Brain microvascular endothelial cell (primary cell): ENCODE results near the gene NRBP1.
A peak's percentile ranks its signal among the peaks of the same experiment; 100 is the strongest.

Experiments used
- DNase-seq: peaks from one replicate; pipeline ENCODE4 v3.0.0-alpha.2; 2020
- H3K27ac ChIP-seq: fragments of 250-450 bp; sonication (Bioruptor Pico); 2 replicates; pipeline ENCODE4 v1.5.1; 2020; ENCODE audit warnings: mild to moderate bottlenecking, moderate library complexity
- H3K27me3 ChIP-seq: fragments of 250-450 bp; sonication (Bioruptor Pico); replicated peaks from 2 replicates; pipeline ENCODE4 v1.5.1; 2020; ENCODE audit warnings: mild to moderate bottlenecking
- H3K36me3 ChIP-seq: fragments of 250-450 bp; sonication (Bioruptor Pico); replicated peaks from 2 replicates; pipeline ENCODE4 v1.5.1; 2020; ENCODE audit warnings: mild to moderate bottlenecking
- H3K4me3 ChIP-seq: 2 replicates; pipeline ENCODE4 v1.5.1; 2011; ENCODE audit warnings: low read depth, mild to moderate bottlenecking, control low read depth, low read length, moderate library complexity
- in situ Hi-C: cut with HindIII; loops from 2 replicates; pipeline ENCODE4 v1.10.0; 2017; ENCODE audit warnings: low sequenced_read_pairs, low pct_ligation_motif_present
- TF ChIP-seq, protein P1 (sequence below): IDR thresholded peaks from 2 replicates; pipeline ENCODE4 v1.5.1; 2011; ENCODE audit warnings: low read depth, mild to moderate bottlenecking, moderate library complexity, low read length, control low read depth, inconsistent platforms; ENCODE audit errors: missing control alignments

NRBP1 gene

DNA sequence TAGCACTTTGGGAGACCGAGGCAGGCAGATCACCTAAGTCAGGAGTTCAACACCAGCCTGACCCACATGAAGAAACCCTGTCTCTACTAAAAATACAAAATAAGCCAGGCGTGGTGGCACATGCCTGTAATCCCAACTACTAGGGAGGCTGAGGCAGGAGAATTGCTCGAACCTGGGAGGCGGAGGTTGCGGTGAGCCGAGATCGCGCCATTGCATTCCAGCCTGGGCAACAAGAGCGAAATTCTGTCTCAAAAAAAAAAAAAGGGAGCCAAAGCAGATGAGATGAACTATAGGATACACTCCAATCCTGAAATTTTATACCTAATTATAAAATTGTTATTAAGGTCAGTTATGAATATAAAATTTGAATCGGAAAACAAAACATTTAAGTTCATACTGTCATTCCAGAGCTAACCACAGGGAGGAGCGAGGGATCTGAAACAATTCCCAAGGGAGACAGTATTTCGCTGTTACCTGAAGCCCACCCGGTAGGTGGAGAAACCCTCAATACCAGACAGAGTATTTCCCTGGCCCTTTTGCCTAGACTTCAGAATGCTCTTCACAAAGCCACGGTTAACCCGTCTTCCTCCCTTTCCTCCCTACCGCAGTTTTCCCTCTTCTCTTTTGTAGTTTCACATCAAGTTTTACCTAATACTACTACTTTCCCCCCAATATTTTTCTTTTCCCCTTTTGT is 20.5 kb upstream of the NRBP1 start:
- DNase-seq = no peak
- Histone ChIP-seq H3K36me3 (peaks cover 5% of the 10 kb centered on the region), H3K4me3 (peak overlapping the region; percentile 87), H3K27me3 (no peaks in the 10 kb centered on the region), H3K27ac (no peak overlapping the region)
- TF ChIP-seq, protein P1, sequence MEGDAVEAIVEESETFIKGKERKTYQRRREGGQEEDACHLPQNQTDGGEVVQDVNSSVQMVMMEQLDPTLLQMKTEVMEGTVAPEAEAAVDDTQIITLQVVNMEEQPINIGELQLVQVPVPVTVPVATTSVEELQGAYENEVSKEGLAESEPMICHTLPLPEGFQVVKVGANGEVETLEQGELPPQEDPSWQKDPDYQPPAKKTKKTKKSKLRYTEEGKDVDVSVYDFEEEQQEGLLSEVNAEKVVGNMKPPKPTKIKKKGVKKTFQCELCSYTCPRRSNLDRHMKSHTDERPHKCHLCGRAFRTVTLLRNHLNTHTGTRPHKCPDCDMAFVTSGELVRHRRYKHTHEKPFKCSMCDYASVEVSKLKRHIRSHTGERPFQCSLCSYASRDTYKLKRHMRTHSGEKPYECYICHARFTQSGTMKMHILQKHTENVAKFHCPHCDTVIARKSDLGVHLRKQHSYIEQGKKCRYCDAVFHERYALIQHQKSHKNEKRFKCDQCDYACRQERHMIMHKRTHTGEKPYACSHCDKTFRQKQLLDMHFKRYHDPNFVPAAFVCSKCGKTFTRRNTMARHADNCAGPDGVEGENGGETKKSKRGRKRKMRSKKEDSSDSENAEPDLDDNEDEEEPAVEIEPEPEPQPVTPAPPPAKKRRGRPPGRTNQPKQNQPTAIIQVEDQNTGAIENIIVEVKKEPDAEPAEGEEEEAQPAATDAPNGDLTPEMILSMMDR = peak; percentile 70
- in situ Hi-C loops = no loop called here

DNA sequence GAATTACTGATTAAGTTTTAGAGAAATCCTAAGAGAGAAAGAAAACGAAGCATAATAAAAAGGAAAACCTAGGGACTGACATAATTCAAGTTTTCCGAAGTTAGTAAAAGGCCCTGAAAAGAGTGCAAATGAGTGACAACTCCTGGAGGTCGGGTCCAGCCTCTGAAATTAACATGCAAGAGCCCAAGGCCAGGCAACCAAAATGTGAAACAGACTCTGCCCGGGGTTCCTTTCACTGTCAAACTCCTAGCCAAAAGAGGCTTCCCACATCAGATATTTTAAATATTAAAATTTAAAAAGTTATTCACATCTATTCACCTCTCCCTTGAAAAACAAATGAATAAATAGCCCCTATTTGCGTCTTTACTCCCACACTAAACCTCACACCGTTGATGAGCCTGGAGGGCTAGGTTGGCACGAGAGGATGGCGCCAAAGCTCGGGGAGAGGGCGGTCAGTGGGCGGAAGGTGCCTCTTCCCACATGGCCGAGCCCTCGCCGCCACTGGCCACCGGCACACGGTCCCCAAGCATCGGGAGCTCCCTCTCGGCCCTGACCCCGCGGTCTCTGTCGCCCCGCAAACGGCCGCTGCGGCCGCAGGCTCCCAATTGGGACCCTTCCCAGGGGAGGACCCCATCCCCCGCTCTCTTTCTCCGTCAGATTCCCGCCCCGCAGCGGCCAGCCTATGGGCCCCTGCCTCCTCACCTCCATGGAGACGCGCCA is 19.7 kb upstream of the NRBP1 start:
- no peaks in the 10 kb centered on the region for H3K27me3 ChIP-seq
- peaks cover 5% of the 10 kb centered on the region for H3K36me3 ChIP-seq
- in situ Hi-C loops = no loop called here
- DNase-seq = no peak
- TF ChIP-seq, protein P1 = no peak
- peak overlapping the region; percentile 87 for H3K4me3 ChIP-seq
- peak overlapping the region; percentile 21 for H3K27ac ChIP-seq

DNA sequence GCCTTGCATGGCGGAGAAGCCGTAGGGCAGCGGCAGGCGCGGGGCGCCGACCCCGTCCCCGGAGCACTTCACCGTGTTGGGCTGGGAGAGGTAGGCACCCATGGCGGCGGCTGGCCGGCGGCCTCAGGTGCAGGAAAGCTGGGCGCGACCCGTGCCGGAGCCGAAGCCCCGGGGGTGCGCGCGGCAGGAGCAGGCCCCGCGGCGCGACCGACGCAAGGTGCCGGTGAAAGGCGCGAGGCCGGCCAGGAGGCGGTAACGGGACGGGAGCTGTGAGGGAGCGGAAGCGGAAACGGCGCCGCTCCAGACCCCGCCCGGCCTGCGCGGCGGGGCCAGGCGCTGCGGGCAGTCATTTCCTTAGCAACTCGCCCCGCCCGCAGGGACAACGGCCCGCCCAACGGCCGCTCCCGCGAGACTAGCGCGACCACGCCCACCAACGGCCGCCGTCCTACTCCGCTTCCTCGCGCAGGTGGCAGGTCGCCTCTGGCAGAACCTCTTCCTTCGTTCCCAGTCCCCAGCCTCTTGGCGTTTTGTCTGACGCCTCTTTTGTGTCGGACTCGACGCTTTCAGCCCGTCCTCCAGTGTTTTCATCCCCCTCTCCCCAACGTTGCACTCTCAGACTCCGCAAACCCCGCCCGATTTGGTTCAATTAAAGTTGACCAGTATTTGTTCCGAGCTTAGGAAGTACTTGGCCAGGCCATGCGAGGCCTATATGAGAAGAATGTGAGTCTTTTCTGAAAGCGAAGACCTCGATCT is 18.9 kb upstream of the NRBP1 start, which contains the start of gene PPM1G:
Gene PPM1G, minus strand, starts transcription at position 271 of the 753 bp plus-strand sequence. Its CDS starts 169 bp downstream, at position 102.
- Histone ChIP-seq H3K27ac (peak within 1 kb of the TSS; percentile 31), H3K36me3 (peaks cover 5% of the 10 kb centered on the region), H3K27me3 (no peaks in the 10 kb centered on the region), H3K4me3 (peak within 1 kb of the TSS; percentile 87)
- DNase-seq = peak; percentile 85
- TF ChIP-seq, protein P1 = no peak
- in situ Hi-C loops = no loop called here

DNA sequence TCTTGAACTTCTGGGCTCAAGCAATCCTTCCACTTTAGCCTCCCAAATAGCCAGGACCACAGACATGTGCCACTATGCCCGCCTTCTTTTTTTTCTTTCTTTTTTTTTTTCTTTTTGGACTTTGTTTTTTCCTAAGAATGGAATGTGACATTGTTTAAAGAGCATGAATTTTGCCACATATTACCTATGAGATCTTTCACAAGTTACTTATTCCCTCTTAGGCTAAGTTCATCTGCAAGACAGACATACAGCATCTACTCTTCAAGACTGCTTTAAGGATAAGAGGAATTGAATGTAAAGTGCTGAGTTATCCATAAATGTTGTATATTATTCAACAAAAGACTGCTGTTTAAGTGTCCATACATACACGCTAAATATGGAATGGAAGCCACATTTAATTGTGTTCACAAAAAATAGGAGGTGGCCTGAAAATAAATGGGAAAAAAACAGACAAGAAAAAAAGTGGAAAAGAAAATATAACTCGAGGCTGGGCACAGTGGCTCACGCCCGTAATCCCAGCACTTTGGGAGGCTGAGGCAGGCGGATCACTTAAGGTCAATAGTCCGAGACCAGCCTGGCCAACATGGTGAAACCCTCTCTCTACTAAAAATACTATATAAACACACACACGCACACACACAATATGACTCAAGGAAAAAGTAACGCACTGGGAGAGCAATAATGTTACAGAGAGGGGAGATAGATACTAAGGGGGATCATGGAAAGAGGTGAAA is 15.8 kb upstream of the NRBP1 start:
- no peak overlapping the region for H3K4me3 ChIP-seq
- DNase-seq = no peak
- H3K27ac ChIP-seq = no peak overlapping the region
- in situ Hi-C loops = no loop called here
- H3K36me3 ChIP-seq = no peaks in the 10 kb centered on the region
- no peaks in the 10 kb centered on the region for H3K27me3 ChIP-seq
- TF ChIP-seq, protein P1 = no peak

DNA sequence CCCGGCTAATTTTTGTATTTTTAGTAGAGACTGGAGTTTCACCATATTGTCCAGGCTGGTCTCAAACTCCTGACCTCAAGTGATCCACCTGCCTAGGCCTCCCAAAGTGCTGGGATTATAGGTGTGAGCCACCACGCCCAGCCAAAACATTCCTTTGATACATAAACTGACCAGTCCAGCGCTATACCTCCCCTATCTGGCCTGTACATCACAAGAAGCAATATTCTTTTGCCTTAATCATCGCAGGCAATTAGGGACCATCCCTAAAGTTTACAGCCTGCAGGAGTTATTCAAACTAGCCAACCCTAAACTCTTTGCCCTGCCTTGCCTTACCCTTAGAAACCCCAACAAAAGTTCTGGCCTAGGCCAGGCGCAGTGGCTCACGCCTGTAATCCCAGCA is 12.3 kb upstream of the NRBP1 start:
- in situ Hi-C loops = no loop called here
- no peak overlapping the region for H3K27ac ChIP-seq
- TF ChIP-seq, protein P1 = no peak
- H3K27me3 ChIP-seq = no peaks in the 10 kb centered on the region
- H3K36me3 ChIP-seq = no peaks in the 10 kb centered on the region
- no peak overlapping the region for H3K4me3 ChIP-seq
- no peak for DNase-seq
